Renal pelvis (tissue), 4 donors: Measurements from ENCODE around the gene EHMT1. TPM values are rescaled to one million over a fixed set of nuclear protein-coding genes. Genes with fewer than 3 reads are reported as not detected.
"Not testable (repeated sequence)": the region's sequence is repeated elsewhere in the genome, so short reads cannot be mapped to it uniquely, and the experiment has no call there.

Experiments
- DNase-seq: peaks from one replicate; pipeline ENCODE4 v3.0.0-alpha.2; 2013
- polyA plus RNA-seq, 3 donors: library from polyadenylated mRNA; unstranded; fragments of 120-200 nt; gene quantifications; one replicate each; pipeline ENCODE4 v1.2.1, GENCODE V29; 2013; ENCODE audit not compliant: insufficient read length in 3 of 3

Gene EHMT1
- polyA plus RNA-seq, 3 donors: 80.4 to 83.4 (median 82.8) TPM

DNA sequence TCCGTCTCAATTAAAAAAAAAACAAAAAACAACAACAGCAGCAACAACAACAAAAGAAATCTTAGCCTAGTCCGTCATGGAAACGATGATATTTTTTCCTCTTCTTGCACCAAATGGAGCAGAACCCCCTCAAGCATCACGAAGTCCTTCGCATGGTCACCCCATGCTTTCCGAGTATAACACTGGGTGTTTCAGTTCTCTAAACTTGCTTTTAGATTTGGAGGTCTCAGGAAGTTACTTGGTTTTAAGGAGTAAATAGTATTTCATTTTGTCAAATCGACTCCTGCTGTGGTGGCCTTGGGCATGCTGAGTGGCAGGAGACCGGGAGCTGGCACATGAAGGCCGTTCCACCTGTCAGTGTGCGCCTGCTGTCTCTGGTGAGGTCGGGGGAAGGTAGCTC, 140.3 kb downstream of the EHMT1 start:
- DNase-seq: no peak

DNA sequence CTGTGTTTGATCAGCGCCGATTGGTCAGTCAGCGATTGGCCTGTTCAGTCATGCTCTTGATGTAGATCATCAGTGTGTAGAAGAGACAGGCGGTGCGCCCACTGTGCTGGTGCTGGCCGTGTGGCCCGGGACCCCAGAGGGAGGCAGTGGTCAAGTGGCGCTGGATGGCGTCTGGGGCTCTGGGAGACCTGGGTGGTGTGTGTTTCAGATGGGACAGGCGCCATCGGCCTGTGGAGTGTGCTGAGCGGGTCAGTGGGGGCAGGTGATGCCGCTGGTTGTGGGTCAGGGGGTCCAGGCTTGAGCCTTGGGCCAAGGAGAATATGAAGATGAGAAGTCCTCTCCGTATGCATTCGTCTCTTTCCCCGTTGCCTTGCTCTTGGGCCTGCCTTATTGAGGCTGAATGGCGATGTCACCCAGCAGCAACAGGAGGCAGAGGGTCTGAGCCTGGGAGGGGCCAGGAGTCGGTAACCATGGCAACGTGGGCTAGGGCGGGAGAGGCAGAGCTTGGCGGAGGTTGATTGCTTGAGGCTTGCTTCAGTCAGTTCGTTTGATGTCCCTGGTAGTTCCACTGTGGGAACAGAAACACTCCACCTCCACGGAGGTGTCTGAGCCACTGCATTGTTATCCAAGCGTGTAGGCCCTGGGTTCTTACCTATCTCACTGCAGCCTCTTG, 141.0 kb downstream of the EHMT1 start:
- no peak for DNase-seq

- DNase-seq: no peak
These were observed 141.6 kb downstream of the EHMT1 start for GRCh38 chr9:137760426-137760825.

- DNase-seq: no peak
These were observed 142.2 kb downstream of the EHMT1 start for GRCh38 chr9:137761032-137761431.

DNA sequence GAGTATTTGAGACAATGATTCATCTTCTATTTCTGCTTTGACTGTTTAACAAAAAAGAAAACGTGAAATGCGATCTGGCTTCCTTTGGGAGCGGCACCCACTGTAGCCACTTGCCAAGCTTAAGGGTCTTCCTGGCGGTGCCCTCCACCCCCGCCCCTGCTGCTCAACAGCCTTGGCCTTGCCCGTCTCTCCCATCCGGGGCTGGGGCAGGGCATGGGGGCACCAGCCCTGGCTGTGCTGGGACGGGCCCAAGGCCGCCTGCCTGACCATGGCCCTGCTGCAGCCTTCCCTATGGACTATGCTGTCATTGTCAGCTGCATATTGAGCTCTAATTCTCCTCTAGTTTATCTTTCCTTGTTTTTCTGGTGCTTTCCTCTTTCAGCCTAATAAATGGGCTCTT, 143.0 kb downstream of the EHMT1 start:
- no peak for DNase-seq

- DNase-seq: no peak
These were observed 143.7 kb downstream of the EHMT1 start for GRCh38 chr9:137762414-137763061.

DNA sequence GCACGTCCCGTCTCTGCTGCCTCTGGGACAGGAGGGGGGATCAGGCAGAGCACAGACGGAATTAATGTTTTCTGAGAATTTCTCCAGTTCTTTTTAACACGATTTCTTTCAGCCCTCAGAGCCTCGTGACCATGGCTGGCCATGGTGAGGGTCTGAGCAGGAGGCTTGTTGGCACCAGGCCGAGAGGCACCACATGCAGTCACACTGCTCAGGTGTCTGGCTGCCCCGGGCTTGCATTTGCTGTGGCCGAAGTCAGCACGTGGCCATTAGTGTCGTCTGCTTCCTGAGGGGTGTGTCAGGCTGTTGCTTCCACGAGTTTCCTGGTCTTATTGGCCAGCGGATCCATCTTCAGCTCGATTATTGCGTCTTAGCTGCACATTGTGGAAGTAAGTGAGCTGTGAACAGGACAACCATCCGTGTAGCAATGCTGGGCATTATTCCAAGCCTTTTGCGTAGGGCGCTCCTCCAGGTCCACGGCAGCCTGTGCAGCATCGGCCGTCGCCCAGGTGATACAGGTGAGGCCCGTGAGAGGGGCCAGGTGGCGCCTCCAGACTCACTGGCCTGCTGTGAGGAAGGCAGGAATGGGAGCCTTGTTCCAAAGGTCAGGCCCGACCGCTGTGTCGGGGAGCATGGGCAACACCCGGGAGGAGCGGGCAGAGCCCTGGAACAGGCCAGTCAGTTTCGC, 144.6 kb downstream of the EHMT1 start:
- no peak for DNase-seq

- DNase-seq: no peak
These were observed 145.4 kb downstream of the EHMT1 start for GRCh38 chr9:137764171-137764671.

- DNase-seq: no peak
These were observed 146.2 kb downstream of the EHMT1 start for GRCh38 chr9:137764981-137765380.

GRCh38 chr9:137765536-137765935, 146.7 kb downstream of the EHMT1 start:
- DNase-seq: no peak

DNA sequence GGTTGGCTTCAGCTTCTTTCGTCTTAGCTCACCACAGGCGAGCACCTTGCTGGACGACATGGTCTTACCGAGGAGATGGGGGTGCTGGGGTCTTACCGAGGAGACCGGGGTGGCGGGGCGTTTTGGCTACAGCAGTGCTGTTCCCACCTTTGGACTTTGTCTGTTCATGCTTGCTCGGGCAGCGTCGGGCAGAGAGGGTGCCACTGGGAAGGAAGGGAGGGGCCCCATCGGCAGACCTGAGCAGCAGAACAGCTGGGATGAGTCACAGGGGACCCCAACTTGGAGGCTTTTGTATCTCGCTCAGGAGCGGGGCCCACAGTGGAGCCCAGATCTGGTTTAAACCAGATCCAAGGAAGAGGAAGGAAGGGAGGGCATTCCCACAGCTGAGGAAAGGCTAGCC, 152.8 kb downstream of the EHMT1 start:
- DNase-seq: no peak

DNA sequence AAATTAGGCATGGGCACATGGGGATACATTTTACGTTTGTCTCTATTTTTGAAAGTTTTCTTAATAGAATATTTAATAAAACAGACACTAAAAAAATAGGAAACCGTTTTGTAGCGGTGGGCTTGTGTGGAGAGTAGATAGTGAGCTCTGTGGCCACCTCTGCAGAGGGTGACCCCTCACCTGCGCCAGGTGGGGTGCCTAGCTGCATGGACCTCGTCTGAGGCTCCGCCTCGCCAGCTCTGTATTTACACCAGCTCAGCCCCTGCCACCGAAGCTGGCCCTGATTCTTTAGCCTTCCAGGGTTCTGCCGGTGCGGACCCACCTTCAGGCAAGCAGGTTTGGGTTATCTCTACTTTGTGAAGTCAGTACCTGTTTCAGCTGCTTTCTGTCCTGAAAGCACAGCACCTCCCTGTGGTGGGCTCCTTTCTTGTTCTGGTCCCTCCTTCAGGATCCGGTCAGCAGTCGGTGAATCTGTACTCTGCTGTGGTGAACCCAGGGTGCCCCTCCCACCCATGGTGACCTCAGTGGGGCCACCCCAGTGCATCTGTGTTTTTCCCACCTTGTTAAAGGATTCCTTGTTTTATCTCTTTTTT, 153.6 kb downstream of the EHMT1 start:
- DNase-seq: no peak

GRCh38 chr9:137774775-137775386, 156.1 kb downstream of the EHMT1 start:
- DNase-seq: no peak

- DNase-seq: no peak
These were observed 157.6 kb downstream of the EHMT1 start for GRCh38 chr9:137776306-137776995.

GRCh38 chr9:137777761-137778160, 159.0 kb downstream of the EHMT1 start:
- DNase-seq: no peak

DNA sequence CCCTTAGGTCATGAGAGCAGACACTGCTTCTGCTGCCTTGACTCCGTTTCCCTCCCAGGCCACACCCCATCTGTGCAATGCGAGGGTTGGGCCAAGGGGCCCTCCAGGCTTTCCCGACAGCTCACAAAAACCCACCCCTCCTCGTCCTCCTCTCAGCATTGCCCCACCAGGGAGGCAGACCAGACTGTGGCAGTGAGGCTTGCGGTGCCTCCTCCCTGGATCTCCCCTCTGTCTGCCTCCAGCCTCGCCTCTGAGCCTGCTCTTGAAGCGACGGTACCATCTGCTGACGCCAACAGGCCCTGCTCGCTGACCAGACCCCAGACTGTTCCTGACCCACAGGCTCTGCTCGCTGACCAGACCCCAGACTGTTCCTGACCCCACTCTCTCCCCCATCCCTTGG, 159.5 kb downstream of the EHMT1 start:
- no peak for DNase-seq

- DNase-seq: no peak
These were observed 160.1 kb downstream of the EHMT1 start for GRCh38 chr9:137778914-137779313.

DNA sequence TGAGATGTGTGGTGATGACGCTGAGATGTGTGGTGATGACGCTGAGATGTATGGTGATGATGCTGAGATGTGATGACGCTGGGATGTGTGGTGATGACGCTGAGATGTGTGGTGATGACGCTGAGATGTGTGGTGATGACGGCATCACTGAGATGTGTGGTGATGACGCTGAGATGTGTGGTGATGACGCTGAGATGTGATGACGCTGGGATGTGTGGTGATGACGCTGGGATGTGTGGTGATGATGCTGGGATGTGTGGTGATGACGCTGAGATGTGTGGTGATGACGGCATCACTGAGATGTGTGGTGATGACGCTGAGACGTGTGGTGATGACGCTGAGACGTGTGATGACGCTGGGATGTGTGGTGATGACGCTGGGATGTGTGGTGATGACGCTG, 161.2 kb downstream of the EHMT1 start:
- not testable (repeated sequence) for DNase-seq

DNA sequence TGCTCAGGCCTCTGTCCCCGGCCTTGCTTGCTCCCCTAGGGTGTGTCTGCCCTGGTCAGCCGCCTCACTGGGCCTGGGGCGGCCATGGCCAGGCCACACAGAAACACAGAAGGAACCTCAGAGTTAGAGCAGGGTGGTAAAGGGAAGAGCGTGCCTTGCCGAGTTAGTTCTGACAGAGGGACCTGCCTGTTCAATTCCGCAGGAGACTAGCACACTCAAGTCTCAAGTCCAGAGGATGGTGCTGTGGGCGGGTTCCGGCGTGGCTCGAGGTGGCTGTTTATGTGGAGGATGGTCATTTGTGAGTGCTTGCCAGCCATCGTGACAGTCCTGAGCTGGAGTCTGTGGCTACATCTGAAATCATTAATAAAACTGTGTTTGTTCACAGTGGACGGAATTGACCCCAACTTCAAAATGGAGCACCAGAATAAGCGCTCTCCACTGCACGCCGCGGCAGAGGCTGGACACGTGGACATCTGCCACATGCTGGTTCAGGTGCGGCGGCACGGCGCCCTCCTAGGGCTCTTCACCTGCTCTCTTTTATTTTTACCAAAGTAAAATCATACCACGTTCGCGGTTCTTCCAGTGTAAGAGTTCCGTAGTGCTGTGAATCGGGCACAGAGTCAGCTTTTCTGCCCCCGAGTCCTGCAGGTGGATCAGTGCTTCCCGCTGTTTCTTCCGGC, 163.2 kb downstream of the EHMT1 start:
- DNase-seq: no peak

GRCh38 chr9:137783521-137783920, 164.7 kb downstream of the EHMT1 start:
- no peak for DNase-seq

DNA sequence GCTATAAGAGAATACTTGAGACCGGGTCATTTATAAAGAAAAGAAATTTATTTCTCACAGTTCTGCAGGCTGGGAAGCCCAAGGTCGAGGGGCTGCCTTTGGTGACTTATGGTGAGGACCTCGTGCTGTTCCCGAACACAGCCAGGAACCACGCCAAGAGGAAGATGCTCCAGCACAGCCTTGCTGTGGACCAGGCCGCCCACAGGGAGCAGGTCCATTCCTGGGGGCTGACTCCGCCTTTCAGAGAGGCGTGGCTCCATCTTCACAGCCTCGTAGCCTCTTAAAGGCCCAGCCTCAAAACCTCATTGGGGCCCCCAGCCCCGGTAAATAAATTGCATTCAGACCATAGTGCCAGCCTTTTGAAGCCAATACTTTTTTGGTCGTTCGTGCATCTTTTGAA, 165.2 kb downstream of the EHMT1 start:
- no peak for DNase-seq
